NT2/D1 (cell line): ENCODE data around the gene UNC5C.

Experiments used
- DNase-seq: peaks from one replicate; pipeline ENCODE4 v3.0.0-alpha.2; 2011; ENCODE audit warnings: low read depth, low spot score
- H3K27me3 ChIP-seq: 2 replicates; pipeline ENCODE4 v1.6.0; 2011; ENCODE audit warnings: mild to moderate bottlenecking; ENCODE audit not compliant: insufficient read length, insufficient read depth
- H3K36me3 ChIP-seq: 2 replicates; pipeline ENCODE4 v1.6.1; 2011; ENCODE audit warnings: mild to moderate bottlenecking, low read length, mixed read lengths; ENCODE audit not compliant: insufficient read depth, insufficient read length
- H3K4me1 ChIP-seq: 2 replicates; pipeline ENCODE4 v1.5.1; 2011; ENCODE audit not compliant: insufficient read depth, insufficient read length
- H3K4me3 ChIP-seq: 2 replicates; pipeline ENCODE4 v1.5.1; 2011; ENCODE audit warnings: low read depth; ENCODE audit not compliant: insufficient read length
- H3K9ac ChIP-seq: 2 replicates; pipeline ENCODE4 v1.6.0; 2011; ENCODE audit warnings: low read depth; ENCODE audit not compliant: insufficient read length
- H3K9me3 ChIP-seq: 2 replicates; pipeline ENCODE4 v1.5.1; 2011; ENCODE audit warnings: mild to moderate bottlenecking, low read length; ENCODE audit not compliant: insufficient read depth
- SUZ12 ChIP-seq: IDR thresholded peaks from 2 replicates; pipeline ENCODE4 v1.6.1; 2011; ENCODE audit not compliant: insufficient read length, insufficient read depth; ENCODE audit errors: extremely low read depth
- YY1 ChIP-seq: IDR thresholded peaks from 2 replicates; pipeline ENCODE4 v1.6.1; 2011; ENCODE audit not compliant: insufficient read length, insufficient read depth
- ZNF274 ChIP-seq: IDR thresholded peaks from 2 replicates; pipeline ENCODE4 v1.6.1; 2011; ENCODE audit warnings: mild to moderate bottlenecking, low read depth, low read length

UNC5C gene

GRCh38 chr4:95551653-95552052 is 2.9 kb upstream of the UNC5C start:
- Histone ChIP-seq H3K4me3 (no peak overlapping the region), H3K9me3 (no peaks in the 10 kb centered on the region), H3K4me1 (no peaks in the 10 kb centered on the region), H3K36me3 (no peaks in the 10 kb centered on the region), H3K9ac (no peak overlapping the region), H3K27me3 (peaks cover 48% of the 10 kb centered on the region)
- TF ChIP-seq YY1 (no peak), ZNF274 (no peak), SUZ12 (no peak)
- no peak for DNase-seq

- H3K9me3 ChIP-seq = no peaks in the 10 kb centered on the region
- no peaks in the 10 kb centered on the region for H3K36me3 ChIP-seq
- peak overlapping the region; percentile 70 for H3K9ac ChIP-seq
- peaks cover 61% of the 10 kb centered on the region for H3K27me3 ChIP-seq
- no peak for TF ChIP-seq ZNF274
- no peak for TF ChIP-seq YY1
- TF ChIP-seq SUZ12 = no peak
- no peak for DNase-seq
- H3K4me3 ChIP-seq = peak overlapping the region; percentile 61
- H3K4me1 ChIP-seq = no peaks in the 10 kb centered on the region
Observed at GRCh38 chr4:95550115-95550987, 1.6 kb upstream of the UNC5C start.

- peaks cover 61% of the 10 kb centered on the region for H3K27me3 ChIP-seq
- H3K36me3 ChIP-seq = no peaks in the 10 kb centered on the region
- H3K9ac ChIP-seq = peak overlapping the region; percentile 70
- peak overlapping the region; percentile 61 for H3K4me3 ChIP-seq
- no peak for DNase-seq
- H3K9me3 ChIP-seq = no peaks in the 10 kb centered on the region
- TF ChIP-seq SUZ12 (no peak), YY1 (no peak), ZNF274 (no peak)
- H3K4me1 ChIP-seq = no peaks in the 10 kb centered on the region
Observed at GRCh38 chr4:95549246-95550114, 707 bp upstream of the UNC5C start.

- H3K27me3 ChIP-seq = peaks cover 61% of the 10 kb centered on the region
- H3K4me1 ChIP-seq = no peaks in the 10 kb centered on the region
- no peaks in the 10 kb centered on the region for H3K9me3 ChIP-seq
- H3K4me3 ChIP-seq = peak overlapping the region; percentile 61
- no peaks in the 10 kb centered on the region for H3K36me3 ChIP-seq
- no peak for DNase-seq
- TF ChIP-seq YY1 (no peak), ZNF274 (no peak), SUZ12 (no peak)
- H3K9ac ChIP-seq = peak overlapping the region; percentile 50
Observed at GRCh38 chr4:95547715-95548471, 880 bp downstream of the UNC5C start.

- Histone ChIP-seq H3K4me1 (no peaks in the 10 kb centered on the region), H3K27me3 (peaks cover 61% of the 10 kb centered on the region), H3K36me3 (no peaks in the 10 kb centered on the region), H3K4me3 (peak overlapping the region; percentile 61), H3K9me3 (no peaks in the 10 kb centered on the region), H3K9ac (peak overlapping the region; percentile 50)
- no peak for DNase-seq
- no peak for TF ChIP-seq YY1
- no peak for TF ChIP-seq SUZ12
- TF ChIP-seq ZNF274 = no peak
Observed at GRCh38 chr4:95546866-95547714, 1.7 kb downstream of the UNC5C start.

GRCh38 chr4:95546221-95546620 is 2.6 kb downstream of the UNC5C start:
- Histone ChIP-seq H3K9me3 (no peaks in the 10 kb centered on the region), H3K4me1 (no peaks in the 10 kb centered on the region), H3K9ac (no peak overlapping the region), H3K27me3 (peaks cover 54% of the 10 kb centered on the region), H3K36me3 (no peaks in the 10 kb centered on the region), H3K4me3 (no peak overlapping the region)
- TF ChIP-seq YY1 = no peak
- TF ChIP-seq ZNF274 = no peak
- TF ChIP-seq SUZ12 = no peak
- DNase-seq = no peak
